Stomach (tissue), 9 donors: ENCODE results near the gene TRMO. TPM values are rescaled to one million over a fixed set of nuclear protein-coding genes. Genes with fewer than 3 reads are reported as not detected.

Experiments
- DNase-seq, 2 donors: peaks; one replicate each; pipeline versions ENCODE4 v3.0.0 to v3.0.0-alpha.2; 2013 to 2019
- H3K27ac ChIP-seq, 5 donors: fragments of 200-600 bp in 4 of 5; sonication (generic) in 4 of 5; one replicate each; pipeline ENCODE4 v1.5.1; 2013 to 2019; ENCODE audit warnings: mild to moderate bottlenecking in 1 of 5, moderate library complexity in 1 of 5
- H3K27me3 ChIP-seq, 3 donors: fragments of 200-600 bp; sonication (generic); one replicate each; pipeline ENCODE4 v1.5.1; 2017 to 2019; ENCODE audit warnings: mixed run types in 1 of 3
- H3K36me3 ChIP-seq, 4 donors: fragments of 200-600 bp; sonication (generic); 1 replicate in 3 of 4; 2 replicates in 1 of 4; pipeline ENCODE4 v1.5.1; 2016 to 2019
- H3K4me1 ChIP-seq, 4 donors: fragments of 200-600 bp; sonication (generic); one replicate each; pipeline ENCODE4 v1.5.1; 2016 to 2019
- H3K4me3 ChIP-seq, 4 donors: fragments of 200-600 bp; sonication (generic) in 3 of 4; one replicate each; pipeline ENCODE4 v1.5.1; 2016 to 2019; ENCODE audit warnings: mild to moderate bottlenecking in 1 of 4
- H3K9me3 ChIP-seq, 4 donors: fragments of 200-600 bp; sonication (generic); one replicate each; pipeline ENCODE4 v1.5.1; 2016 to 2019
- CTCF ChIP-seq, 7 experiments: fragments of 450-650 bp in 4 of 7; fragments of 200-600 bp in 3 of 7; sonication (generic) in 3 of 7; IDR thresholded peaks; one replicate each; pipeline ENCODE4 v1.5.1; 2016 to 2019; ENCODE audit warnings: antibody characterized with exemption in 7 of 7, control low read depth in 2 of 7, mild to moderate bottlenecking in 1 of 7
- EP300 ChIP-seq: sonication (generic); formaldehyde crosslinking; IDR thresholded peaks from one replicate; pipeline ENCODE4 v1.6.1; 2017; ENCODE audit warnings: antibody characterized with exemption
- POLR2A ChIP-seq, 4 donors: fragments of 450-650 bp; IDR thresholded peaks; one replicate each; pipeline ENCODE4 v1.6.1; 2016; ENCODE audit warnings: antibody characterized with exemption in 4 of 4, control low read depth in 2 of 4, mild to moderate bottlenecking in 1 of 4, moderate library complexity in 1 of 4
- POLR2AphosphoS5 ChIP-seq, 3 donors: sonication (generic); formaldehyde crosslinking; IDR thresholded peaks; one replicate each; pipeline ENCODE4 v1.6.1; 2016; ENCODE audit warnings: antibody characterized with exemption in 3 of 3
- WGBS, 5 donors: extraction: QIAGEN DNeasy Blood & Tissue Kit in 3 of 5; methylation state at CpG; one replicate each; pipeline versions ENCODE4 v1.1.5 to v1.1.7; 2013 to 2018; 5-methylcytosine and 5-hydroxymethylcytosine counted together
- intact Hi-C: fragments of 100-400 bp; cut with DNase I; formaldehyde crosslinking; loops from one replicate; pipeline ENCODE4 v1.15.1; 2023; ENCODE audit warnings: low total_unique reads
- polyA plus RNA-seq, 3 donors: library from polyadenylated mRNA; stranded (reverse); fragments of 200-250 nt; gene quantifications; one replicate each; pipeline ENCODE4 v1.2.3, GENCODE V29; 2013
- total RNA-seq, 5 donors: library from RNA; depleted of rRNA; stranded (reverse); fragments of >200 nt; gene quantifications; one replicate each; pipeline versions ENCODE4 v1.1.0 to v1.2.3, GENCODE V29; 2014 to 2016
- donor health status: healthy with polysubstance abuse.
- donor health status: Bipolar disorder and iron deficiency.
- donor health status: healthy.

The TRMO gene
- total and polyA plus RNA-seq, 8 donors: 2.9 to 98.2 (median 10.4) TPM

GRCh38 chr9:97874624-97875023, 47.7 kb downstream of the TRMO start:
- WGBS, 5 donors: 56 to 75% (median 60%) methylated on average over 6 of the region's 6 CpGs
- no peak for DNase-seq
- intact Hi-C loops: no loop called here
- Histone ChIP-seq H3K27me3 (peaks cover 0 to 3% (median 0%) of the 10 kb centered on the region in 3 donors), H3K9me3 (no peaks in the 10 kb centered on the region), H3K4me3 (no peak overlapping the region), H3K27ac (no peak overlapping the region), H3K4me1 (peaks cover 0 to 6% (median 3%) of the 10 kb centered on the region in 4 donors), H3K36me3 (no peaks in the 10 kb centered on the region)
- no peak for TF ChIP-seq POLR2A (IDR thresholded peaks at IDR 0.05)
- no peak for TF ChIP-seq EP300
- no peak for TF ChIP-seq CTCF (IDR thresholded peaks at IDR 0.05)
- no peak for TF ChIP-seq POLR2AphosphoS5 (IDR thresholded peaks at IDR 0.05)

DNA sequence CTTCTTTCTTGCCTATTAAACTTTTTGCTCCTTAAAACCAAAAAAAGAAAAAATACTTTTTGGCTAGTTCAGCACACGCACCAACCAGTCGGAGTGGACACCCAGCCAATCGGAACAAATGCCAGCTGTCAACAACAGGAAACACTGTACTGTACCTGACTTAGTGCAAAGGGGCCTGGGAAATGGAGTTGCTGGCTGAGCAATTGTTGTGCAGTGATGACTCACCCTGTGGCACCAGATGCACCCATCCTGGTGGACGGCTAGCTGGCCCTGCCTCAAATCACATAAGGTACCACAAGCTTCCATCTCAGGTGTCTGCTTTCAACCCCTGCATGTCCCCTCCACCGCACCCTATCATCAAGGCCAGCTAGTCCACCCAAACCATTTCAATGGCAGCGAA, 48.4 kb downstream of the TRMO start:
- peaks cover 0 to 3% (median 0%) of the 10 kb centered on the region in 3 donors for H3K27me3 ChIP-seq
- 68 to 87% (median 80%) methylated on average over 6 of the region's 6 CpGs for WGBS, 5 donors
- intact Hi-C loops: no loop called here

DNA sequence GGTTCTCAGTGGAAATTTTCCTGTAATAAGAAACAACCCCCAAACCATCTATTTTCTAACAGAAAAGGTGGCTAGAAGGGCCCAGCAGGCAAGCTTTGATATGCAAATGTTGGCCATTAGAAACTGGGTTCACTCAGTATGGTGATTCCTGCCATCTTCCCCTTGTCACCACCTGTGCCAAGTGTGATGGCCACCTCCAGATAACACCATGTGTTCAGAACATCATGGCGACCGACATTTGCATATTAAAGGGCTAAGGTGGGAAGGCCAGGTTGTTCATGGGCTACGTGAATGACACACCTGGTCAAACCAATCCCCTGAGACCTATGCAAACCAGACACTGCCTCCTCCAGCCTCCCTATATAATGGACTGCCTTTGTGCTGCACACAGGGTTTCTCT, 48.9 kb downstream of the TRMO start:
- no peak for DNase-seq
- intact Hi-C loops: no loop called here

More for the DNA sequence above, 48.4 kb downstream of the TRMO start:
- Histone ChIP-seq H3K4me1 (peaks cover 0 to 6% (median 3%) of the 10 kb centered on the region in 4 donors), H3K36me3 (no peaks in the 10 kb centered on the region), H3K9me3 (no peaks in the 10 kb centered on the region), H3K4me3 (no peak overlapping the region), H3K27ac (no peak overlapping the region)
- DNase-seq: no peak
- TF ChIP-seq POLR2A (IDR thresholded peaks at IDR 0.05) (no peak), EP300 (no peak), CTCF (IDR thresholded peaks at IDR 0.05) (no peak), POLR2AphosphoS5 (IDR thresholded peaks at IDR 0.05) (no peak)

GRCh38 chr9:97868859-97869258, 53.4 kb downstream of the TRMO start:
- Histone ChIP-seq H3K36me3 (no peaks in the 10 kb centered on the region), H3K27me3 (peaks cover 0 to 26% (median 0%) of the 10 kb centered on the region in 3 donors), H3K27ac (no peak overlapping the region), H3K9me3 (peaks cover 0 to 23% (median 21%) of the 10 kb centered on the region in 4 donors), H3K4me3 (no peak overlapping the region), H3K4me1 (no peaks in the 10 kb centered on the region)
- intact Hi-C loops: no loop called here
- DNase-seq: no peak
- WGBS, 5 donors: 78 to 83% (median 80%) methylated on average over 3 of the region's 3 CpGs
- TF ChIP-seq EP300 (no peak), CTCF (IDR thresholded peaks at IDR 0.05) (no peak), POLR2AphosphoS5 (IDR thresholded peaks at IDR 0.05) (no peak), POLR2A (IDR thresholded peaks at IDR 0.05) (no peak)

More for the DNA sequence above, 48.9 kb downstream of the TRMO start:
- no peaks in the 10 kb centered on the region for H3K36me3 ChIP-seq
- peaks cover 0 to 6% (median 3%) of the 10 kb centered on the region in 4 donors for H3K4me1 ChIP-seq
- H3K27ac ChIP-seq: no peak overlapping the region
- no peak overlapping the region for H3K4me3 ChIP-seq
- H3K27me3 ChIP-seq: peaks cover 0 to 3% (median 0%) of the 10 kb centered on the region in 3 donors
- H3K9me3 ChIP-seq: no peaks in the 10 kb centered on the region
- 71 to 92% (median 85%) methylated on average over 3 of the region's 3 CpGs for WGBS, 5 donors
- TF ChIP-seq POLR2A (IDR thresholded peaks at IDR 0.05): no peak

- TF ChIP-seq CTCF (IDR thresholded peaks at IDR 0.05) (no peak), POLR2AphosphoS5 (IDR thresholded peaks at IDR 0.05) (no peak), EP300 (no peak), POLR2A (IDR thresholded peaks at IDR 0.05) (no peak)
- Histone ChIP-seq H3K36me3 (no peaks in the 10 kb centered on the region), H3K27ac (no peak overlapping the region), H3K27me3 (peaks cover 0 to 46% (median 7%) of the 10 kb centered on the region in 3 donors), H3K4me3 (no peak overlapping the region), H3K9me3 (peaks cover 0 to 23% (median 21%) of the 10 kb centered on the region in 4 donors), H3K4me1 (no peaks in the 10 kb centered on the region)
- no peak for DNase-seq
- intact Hi-C loops: no loop called here
Measured at GRCh38 chr9:97866848-97867247, 55.5 kb downstream of the TRMO start.
